Esophagus squamous epithelium (tissue), 5 donors: ENCODE results near the gene RAVER1. TPM values are rescaled to one million over a fixed set of nuclear protein-coding genes. Genes with fewer than 3 reads are reported as not detected.

Experiments used
- DNase-seq: peaks from one replicate; lab custom pipeline; 2025; lab: John Stamatoyannopoulos, UW
- H3K27ac ChIP-seq, 4 donors: fragments of 200-600 bp; sonication (generic); one replicate each; pipeline ENCODE4 v1.5.1; 2016 to 2019; ENCODE audit warnings: mild to moderate bottlenecking in 1 of 4
- H3K27me3 ChIP-seq, 4 donors: fragments of 200-600 bp; sonication (generic); 1 replicate in 3 of 4; 2 replicates in 1 of 4; pipeline versions ENCODE4 v1.5.1 to v1.6.0; 2017 to 2021; ENCODE audit warnings: antibody characterized with exemption in 1 of 4
- H3K36me3 ChIP-seq, 3 donors: fragments of 200-600 bp; sonication (generic); one replicate each; pipeline ENCODE4 v1.5.1; 2016 to 2019
- H3K4me1 ChIP-seq, 3 donors: fragments of 200-600 bp; sonication (generic); one replicate each; pipeline ENCODE4 v1.5.1; 2017 to 2019
- H3K4me3 ChIP-seq, 4 donors: fragments of 200-600 bp; sonication (generic); 1 replicate in 3 of 4; 2 replicates in 1 of 4; pipeline ENCODE4 v1.5.1; 2016 to 2019; ENCODE audit warnings: mild to moderate bottlenecking in 2 of 4, moderate library complexity in 1 of 4
- H3K9me3 ChIP-seq, 3 donors: fragments of 200-600 bp; sonication (generic); one replicate each; pipeline ENCODE4 v1.5.1; 2016 to 2019
- POLR2A ChIP-seq, 4 donors: fragments of 450-650 bp; IDR thresholded peaks; one replicate each; pipeline ENCODE4 v1.6.1; 2017; ENCODE audit warnings: antibody characterized with exemption in 4 of 4, mild to moderate bottlenecking in 4 of 4, moderate library complexity in 3 of 4
- WGBS, 2 donors: methylation state at CpG; one replicate each; pipeline ENCODE4 v1.1.5; 2018; 5-methylcytosine and 5-hydroxymethylcytosine counted together
- intact Hi-C: fragments of 100-400 bp; cut with DNase I; formaldehyde crosslinking; loops from one replicate; pipeline ENCODE4 v1.15.0; 2022
- total RNA-seq, 4 donors: library from RNA; depleted of rRNA; stranded (reverse); fragments of >200 nt; gene quantifications; one replicate each; pipeline ENCODE4 v1.1.0, GENCODE V29; 2016
- TF ChIP-seq, protein P1 (sequence below), 6 experiments: fragments of 450-650 bp in 4 of 6; fragments of 200-600 bp in 2 of 6; sonication (generic) in 2 of 6; IDR thresholded peaks; one replicate each; pipeline ENCODE4 v1.5.1; 2016 to 2019; ENCODE audit warnings: antibody characterized with exemption in 6 of 6, mild to moderate bottlenecking in 4 of 6, moderate library complexity in 4 of 6
- donor health status: DM: yes; HTN: yes; CAD: no.

RAVER1 gene
- total RNA-seq, 4 donors from 2014 or later = 13.8 to 26.8 (median 19.7) TPM

DNA sequence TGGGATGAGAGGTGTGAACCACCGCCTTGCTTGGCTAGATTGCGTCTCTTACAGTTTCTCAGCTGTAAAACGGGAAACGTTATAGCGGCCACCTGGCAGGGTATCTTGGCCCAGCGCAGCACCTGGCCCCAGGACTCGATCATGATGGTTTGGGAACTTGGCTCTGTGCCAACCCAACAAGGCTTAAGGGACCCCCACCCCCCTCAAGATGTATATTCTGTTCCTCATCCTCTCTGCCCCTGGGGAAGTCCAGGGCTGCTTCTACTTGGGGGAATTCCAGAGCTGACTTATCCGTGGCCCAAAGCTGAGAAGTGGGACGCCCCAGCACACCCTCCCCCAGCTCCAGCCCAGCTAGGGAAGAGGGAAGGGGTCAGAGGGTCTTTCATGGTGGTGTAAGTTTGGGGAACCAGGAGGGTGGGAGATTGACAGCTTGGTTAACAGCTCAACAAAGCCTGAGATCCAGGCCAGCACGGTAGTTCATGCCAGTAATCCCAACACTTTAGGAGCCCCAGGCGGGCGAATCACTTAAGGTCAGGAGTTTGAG, 61.7 kb downstream of the RAVER1 start:
- DNase-seq = no peak
- intact Hi-C loops = no loop called here
- peaks cover 21 to 67% (median 21%) of the 10 kb centered on the region in 3 donors for H3K4me1 ChIP-seq

DNA sequence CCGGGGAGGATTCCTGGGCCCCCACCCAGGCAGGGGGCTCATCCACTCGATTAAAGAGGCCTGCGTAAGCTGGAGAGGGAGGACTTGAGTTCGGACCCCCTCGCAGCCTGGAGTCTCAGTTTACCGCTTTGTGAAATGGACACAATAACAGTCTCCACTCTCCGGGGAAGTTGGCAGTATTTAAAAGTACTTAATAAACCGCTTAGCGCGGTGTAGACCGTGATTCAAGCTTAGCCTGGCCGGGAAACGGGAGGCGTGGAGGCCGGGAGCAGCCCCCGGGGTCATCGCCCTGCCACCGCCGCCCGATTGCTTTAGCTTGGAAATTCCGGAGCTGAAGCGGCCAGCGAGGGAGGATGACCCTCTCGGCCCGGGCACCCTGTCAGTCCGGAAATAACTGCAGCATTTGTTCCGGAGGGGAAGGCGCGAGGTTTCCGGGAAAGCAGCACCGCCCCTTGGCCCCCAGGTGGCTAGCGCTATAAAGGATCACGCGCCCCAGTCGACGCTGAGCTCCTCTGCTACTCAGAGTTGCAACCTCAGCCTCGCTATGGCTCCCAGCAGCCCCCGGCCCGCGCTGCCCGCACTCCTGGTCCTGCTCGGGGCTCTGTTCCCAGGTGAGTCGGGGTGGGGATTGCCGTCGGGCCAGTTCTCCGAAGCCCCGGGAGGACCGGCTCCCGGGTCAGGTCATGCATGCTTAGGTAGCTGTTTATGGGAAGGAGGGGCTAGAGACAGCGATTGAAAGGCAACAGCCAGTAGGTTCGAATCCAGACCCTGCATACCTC, 62.5 kb downstream of the RAVER1 start, which contains the start of gene ICAM1:
Gene ICAM1 (plus strand): TSS at position 505 of the 779 bp plus-strand sequence. CDS start 40 bp downstream, at position 545.
- DNase-seq = no peak
- Histone ChIP-seq H3K4me3 (peak within 1 kb of the TSS; percentile 27 to 67 (median 48)), H3K9me3 (no peaks in the 10 kb centered on the region), H3K27me3 (peaks cover 0 to 18% (median 0%) of the 10 kb centered on the region in 4 donors), H3K27ac (peak within 1 kb of the TSS; percentile 76 to 93 (median 84)), H3K36me3 (peaks cover 0 to 12% (median 0%) of the 10 kb centered on the region in 3 donors), H3K4me1 (peaks cover 21 to 67% (median 21%) of the 10 kb centered on the region in 3 donors)
- intact Hi-C loops = no loop called here
- 0 to 5% methylated on average over 5 to 16 of the region's 51 CpGs for WGBS, 2 donors
- TF ChIP-seq, protein P1, sequence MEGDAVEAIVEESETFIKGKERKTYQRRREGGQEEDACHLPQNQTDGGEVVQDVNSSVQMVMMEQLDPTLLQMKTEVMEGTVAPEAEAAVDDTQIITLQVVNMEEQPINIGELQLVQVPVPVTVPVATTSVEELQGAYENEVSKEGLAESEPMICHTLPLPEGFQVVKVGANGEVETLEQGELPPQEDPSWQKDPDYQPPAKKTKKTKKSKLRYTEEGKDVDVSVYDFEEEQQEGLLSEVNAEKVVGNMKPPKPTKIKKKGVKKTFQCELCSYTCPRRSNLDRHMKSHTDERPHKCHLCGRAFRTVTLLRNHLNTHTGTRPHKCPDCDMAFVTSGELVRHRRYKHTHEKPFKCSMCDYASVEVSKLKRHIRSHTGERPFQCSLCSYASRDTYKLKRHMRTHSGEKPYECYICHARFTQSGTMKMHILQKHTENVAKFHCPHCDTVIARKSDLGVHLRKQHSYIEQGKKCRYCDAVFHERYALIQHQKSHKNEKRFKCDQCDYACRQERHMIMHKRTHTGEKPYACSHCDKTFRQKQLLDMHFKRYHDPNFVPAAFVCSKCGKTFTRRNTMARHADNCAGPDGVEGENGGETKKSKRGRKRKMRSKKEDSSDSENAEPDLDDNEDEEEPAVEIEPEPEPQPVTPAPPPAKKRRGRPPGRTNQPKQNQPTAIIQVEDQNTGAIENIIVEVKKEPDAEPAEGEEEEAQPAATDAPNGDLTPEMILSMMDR (IDR thresholded peaks at IDR 0.05) = peak in 4 of 6 experiments; percentile 22 to 39 (median 25)
- peak in 2 of 4 donors; percentile 75 to 85 for TF ChIP-seq POLR2A (IDR thresholded peaks at IDR 0.05)

More for the DNA sequence above, 61.7 kb downstream of the RAVER1 start:
- Histone ChIP-seq H3K36me3 (peaks cover 0 to 12% (median 0%) of the 10 kb centered on the region in 3 donors), H3K9me3 (no peaks in the 10 kb centered on the region), H3K27me3 (peaks cover 0 to 18% (median 0%) of the 10 kb centered on the region in 4 donors), H3K27ac (peak overlapping the region; percentile 76 to 93 (median 84)), H3K4me3 (peak overlapping the region; percentile 27 to 67 (median 48))
- no peak for TF ChIP-seq POLR2A (IDR thresholded peaks at IDR 0.05)
- TF ChIP-seq, protein P1 (IDR thresholded peaks at IDR 0.05) = no peak
- 25 to 46% methylated on average over 3 to 10 of the region's 12 CpGs for WGBS, 2 donors

DNA sequence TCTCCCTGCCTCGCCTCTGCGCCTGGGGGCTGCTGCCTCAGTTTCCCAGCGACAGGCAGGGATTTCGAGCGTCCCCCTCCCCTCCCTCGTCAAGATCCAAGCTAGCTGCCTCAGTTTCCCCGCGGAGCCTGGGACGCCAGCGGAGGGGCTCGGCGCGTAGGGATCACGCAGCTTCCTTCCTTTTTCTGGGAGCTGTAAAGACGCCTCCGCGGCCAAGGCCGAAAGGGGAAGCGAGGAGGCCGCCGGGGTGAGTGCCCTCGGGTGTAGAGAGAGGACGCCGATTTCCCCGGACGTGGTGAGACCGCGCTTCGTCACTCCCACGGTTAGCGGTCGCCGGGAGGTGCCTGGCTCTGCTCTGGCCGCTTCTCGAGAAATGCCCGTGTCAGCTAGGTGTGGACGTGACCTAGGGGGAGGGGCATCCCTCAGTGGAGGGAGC, 63.1 kb downstream of the RAVER1 start:
- no peak for DNase-seq

DNA sequence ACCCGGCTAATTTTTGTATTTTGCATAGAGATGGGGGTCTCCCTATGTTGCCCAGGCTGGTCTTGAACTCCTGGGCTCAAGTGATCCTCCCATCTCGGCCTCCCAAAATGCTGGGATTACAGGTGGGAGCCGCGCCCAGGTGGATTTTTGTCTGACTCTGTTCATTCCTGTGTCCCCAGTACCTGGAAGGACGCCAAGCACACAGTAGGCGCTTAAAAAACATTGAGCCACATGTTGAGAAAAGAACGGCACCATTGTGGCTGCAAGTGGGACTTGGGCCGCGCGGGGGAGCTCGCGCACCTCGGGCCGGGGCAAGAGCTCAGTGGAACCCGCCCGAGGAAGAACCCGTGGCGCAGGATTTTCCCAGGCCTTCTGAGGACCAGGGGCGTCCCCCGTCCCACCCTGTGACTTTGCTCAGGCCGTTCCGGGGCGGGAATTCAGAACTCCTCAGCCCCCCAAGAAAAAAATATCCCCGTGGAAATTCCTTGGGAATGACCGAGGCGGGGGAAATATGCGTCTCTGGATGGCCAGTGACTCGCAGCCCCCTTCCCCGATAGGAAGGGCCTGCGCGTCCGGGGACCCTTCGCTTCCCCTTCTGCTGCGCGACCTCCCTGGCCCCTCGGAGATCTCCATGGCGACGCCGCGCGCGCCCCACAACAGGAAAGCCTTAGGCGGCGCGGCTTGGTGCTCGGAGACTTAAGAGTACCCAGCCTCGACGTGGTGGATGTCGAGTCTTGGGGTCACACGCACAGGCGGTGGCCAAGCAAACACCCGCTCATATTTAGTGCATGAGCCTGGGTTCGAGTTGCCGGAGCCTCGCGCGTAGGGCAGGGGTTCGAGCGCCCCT, 63.8 kb downstream of the RAVER1 start:
- intact Hi-C loops = loop anchor here (2.0 kb wide), 1 partner anchor 119 kb away; no protein-coding TSS in a partner anchor
- DNase-seq = peak; percentile 40

More for the DNA sequence above, 63.1 kb downstream of the RAVER1 start:
- intact Hi-C loops = no loop called here
- H3K4me1 ChIP-seq = peaks cover 21 to 66% (median 21%) of the 10 kb centered on the region in 3 donors
- H3K4me3 ChIP-seq = peak overlapping the region; percentile 27 to 67 (median 48)
- no CpG with 5 or more reads among the region's 37 CpGs for WGBS, 2 donors
- TF ChIP-seq, protein P1 (IDR thresholded peaks at IDR 0.05) = no peak
- peak in 1 of 4 donors; percentile 5 for TF ChIP-seq POLR2A (IDR thresholded peaks at IDR 0.05)
- H3K27ac ChIP-seq = peak overlapping the region; percentile 76 to 93 (median 84)
- peaks cover 0 to 18% (median 0%) of the 10 kb centered on the region in 4 donors for H3K27me3 ChIP-seq
- peaks cover 0 to 10% (median 0%) of the 10 kb centered on the region in 3 donors for H3K36me3 ChIP-seq
- no peaks in the 10 kb centered on the region for H3K9me3 ChIP-seq

More for the DNA sequence above, 63.8 kb downstream of the RAVER1 start:
- no peak for TF ChIP-seq POLR2A (IDR thresholded peaks at IDR 0.05)
- TF ChIP-seq, protein P1 (IDR thresholded peaks at IDR 0.05) = peak; percentile 93 to 98 (median 96)
- peak overlapping the region; percentile 27 to 67 (median 48) for H3K4me3 ChIP-seq
- H3K9me3 ChIP-seq = no peaks in the 10 kb centered on the region
- whole genome bisulfite sequencing, 2 donors = 0 to 3% methylated on average over 16 to 17 of the region's 59 CpGs
- peak overlapping the region; percentile 76 to 93 (median 84) for H3K27ac ChIP-seq
- peaks cover 0 to 18% (median 0%) of the 10 kb centered on the region in 4 donors for H3K27me3 ChIP-seq
- peaks cover 0 to 4% (median 0%) of the 10 kb centered on the region in 3 donors for H3K36me3 ChIP-seq
- H3K4me1 ChIP-seq = peaks cover 21 to 61% (median 21%) of the 10 kb centered on the region in 3 donors
